Stimulated activated CD4-positive, alpha-beta T cell treated with anti-CD3 and anti-CD28 coated beads, Interleukin-12 subunit alpha, Interleukin-12 subunit beta, amount 100 ng/mL, for 4 hours (primary cell): ENCODE results near the gene SCO2.
A peak's percentile ranks its signal among the peaks of the same experiment; 100 is the strongest.
"Not testable (repeated sequence)": the region's sequence is repeated elsewhere in the genome, so short reads cannot be mapped to it uniquely, and the experiment has no call there.

Experiments
- DNase-seq: peaks from one replicate; pipeline ENCODE4 v3.0.0-alpha.2; 2020

Gene SCO2

DNA sequence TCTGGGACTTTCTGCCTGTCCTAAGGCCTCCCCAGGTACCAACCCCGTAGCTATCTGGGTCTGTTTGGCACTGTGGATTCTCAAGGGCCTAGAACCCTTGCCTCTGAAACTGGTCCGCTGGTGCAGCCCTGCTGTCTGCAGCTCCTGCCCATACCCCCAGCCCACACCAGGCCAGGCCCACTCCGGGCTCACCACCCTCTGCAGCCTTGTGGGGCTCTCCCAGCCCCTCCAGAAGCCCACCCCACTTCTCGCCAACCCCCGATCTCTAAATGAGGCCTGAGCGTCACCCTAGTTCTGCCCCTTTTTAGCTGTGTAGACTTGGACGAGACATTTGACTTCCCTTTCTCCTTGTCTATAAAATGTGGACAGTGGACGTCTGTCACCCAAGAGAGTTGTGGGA lies 25.0 kb upstream of the SCO2 start:
- DNase-seq = no peak

- no peak for DNase-seq
Measured at GRCh38 chr22:50548921-50549790, 23.8 kb upstream of the SCO2 start.

- DNase-seq = peak; percentile 58
Measured at GRCh38 chr22:50548040-50548920, 22.9 kb upstream of the SCO2 start.

DNA sequence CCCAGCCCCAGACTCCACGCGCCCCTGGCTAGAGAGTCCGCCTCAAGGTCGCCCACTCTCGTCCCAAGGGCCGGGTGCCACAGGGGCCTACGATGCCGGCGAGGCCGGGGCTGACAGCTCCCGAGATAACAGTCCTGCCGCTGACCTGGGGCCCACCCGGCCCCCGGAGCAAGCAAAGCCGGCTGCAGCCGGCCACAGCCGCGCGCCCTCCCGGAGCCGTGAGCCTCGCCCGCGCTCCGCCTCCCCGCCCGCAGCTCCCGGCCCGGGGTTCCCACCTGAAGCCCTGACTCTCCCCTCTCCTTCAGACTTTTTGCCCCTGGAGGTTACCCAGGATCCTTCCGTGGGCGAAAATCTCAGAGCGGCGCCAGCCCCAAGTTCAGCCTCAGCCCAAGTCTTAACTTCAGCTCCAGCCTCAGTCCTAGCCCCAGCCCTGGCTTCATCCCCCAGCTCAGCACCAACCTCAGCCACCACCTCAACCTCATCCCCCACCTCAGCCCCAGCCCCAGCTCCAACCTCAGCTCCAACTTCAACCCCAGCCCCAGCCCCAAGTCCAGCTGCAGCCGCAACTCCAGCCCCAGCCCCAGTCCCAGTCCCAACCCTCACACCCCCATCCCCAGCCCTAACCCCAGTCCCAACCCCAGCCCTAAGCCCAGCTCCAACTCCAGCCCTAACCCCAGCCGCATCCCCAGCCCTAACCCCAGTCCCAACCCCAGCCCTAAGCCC lies 22.0 kb upstream of the SCO2 start:
- no peak for DNase-seq

DNA sequence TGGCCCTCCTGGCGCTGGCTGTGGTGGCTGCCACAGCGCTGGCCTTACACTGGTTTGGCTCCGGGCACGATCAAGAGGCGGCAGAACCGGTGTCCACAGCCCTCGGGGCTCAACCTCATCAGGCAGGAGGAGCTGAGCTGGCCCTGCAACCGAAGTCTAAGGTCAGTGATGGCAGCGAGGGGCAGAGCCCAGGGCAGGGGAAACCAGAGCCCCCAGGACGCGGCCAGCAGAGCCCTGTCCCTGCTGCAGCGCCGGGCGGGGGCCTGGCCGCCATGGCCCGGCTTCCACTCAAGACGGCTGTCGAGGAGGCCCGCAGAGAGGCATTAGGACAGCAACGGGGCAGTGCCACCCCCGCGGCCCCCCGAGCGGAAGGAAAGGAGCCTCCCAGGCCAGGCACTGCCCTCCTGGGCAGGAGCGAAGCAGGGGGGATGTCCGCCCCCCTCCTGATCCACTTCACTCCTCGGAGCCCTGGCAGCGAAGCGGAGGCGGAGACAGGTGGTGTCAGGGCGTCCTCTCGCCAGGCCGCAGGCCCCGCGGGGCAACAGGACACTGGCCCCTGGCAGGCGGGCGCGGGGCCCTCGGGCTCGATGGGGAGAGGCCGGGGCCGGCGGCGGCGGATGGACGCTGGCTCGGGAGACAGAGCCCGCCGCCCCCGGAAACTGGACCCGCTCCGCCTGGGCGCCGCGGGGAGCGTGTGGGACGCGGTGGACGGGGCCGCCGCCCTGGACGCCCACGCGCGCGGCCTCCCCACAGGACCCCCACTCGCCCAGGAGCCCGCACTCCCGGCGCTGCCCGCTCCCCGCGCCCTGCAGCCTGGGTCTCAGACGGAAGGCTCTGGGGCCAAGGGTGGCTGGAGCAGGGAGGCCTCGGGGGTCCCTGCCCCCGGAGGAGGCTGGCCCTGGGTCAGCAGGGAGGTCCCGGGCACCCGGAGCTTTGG lies 21.2 kb upstream of the SCO2 start:
- no peak for DNase-seq

- DNase-seq = no peak
Measured at GRCh38 chr22:50545522-50546325, 20.3 kb upstream of the SCO2 start, which contains the start of gene KLHDC7B. TSS of gene KLHDC7B (plus strand) at chr22:50545899. CDS start at chr22:50546244, 345 bp downstream.

DNA sequence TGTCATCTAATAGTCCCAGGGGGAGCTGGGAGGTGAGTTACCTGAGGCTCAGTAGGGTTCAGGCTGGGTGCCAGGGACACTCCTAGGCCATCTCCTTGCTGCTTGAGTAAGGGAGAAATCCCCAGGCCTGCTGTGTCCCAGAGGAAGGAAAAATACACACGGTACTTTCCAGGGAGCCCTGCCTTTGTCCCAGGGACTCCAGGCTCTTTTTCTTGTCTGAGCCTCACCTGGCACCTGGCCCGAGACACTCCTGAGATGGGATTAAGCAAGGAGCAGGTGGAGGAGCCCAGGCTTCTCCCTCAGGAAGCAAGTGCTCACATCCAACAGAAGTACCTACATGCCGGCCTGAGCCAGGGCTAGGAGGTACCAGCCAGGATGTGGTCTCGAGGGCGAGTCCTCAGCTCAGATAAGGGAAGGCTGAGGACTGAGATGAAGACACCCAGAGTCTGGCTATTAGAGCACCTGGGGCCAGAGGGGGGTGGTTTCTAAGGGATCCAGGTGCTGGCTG lies 19.4 kb upstream of the SCO2 start:
- DNase-seq = no peak

DNA sequence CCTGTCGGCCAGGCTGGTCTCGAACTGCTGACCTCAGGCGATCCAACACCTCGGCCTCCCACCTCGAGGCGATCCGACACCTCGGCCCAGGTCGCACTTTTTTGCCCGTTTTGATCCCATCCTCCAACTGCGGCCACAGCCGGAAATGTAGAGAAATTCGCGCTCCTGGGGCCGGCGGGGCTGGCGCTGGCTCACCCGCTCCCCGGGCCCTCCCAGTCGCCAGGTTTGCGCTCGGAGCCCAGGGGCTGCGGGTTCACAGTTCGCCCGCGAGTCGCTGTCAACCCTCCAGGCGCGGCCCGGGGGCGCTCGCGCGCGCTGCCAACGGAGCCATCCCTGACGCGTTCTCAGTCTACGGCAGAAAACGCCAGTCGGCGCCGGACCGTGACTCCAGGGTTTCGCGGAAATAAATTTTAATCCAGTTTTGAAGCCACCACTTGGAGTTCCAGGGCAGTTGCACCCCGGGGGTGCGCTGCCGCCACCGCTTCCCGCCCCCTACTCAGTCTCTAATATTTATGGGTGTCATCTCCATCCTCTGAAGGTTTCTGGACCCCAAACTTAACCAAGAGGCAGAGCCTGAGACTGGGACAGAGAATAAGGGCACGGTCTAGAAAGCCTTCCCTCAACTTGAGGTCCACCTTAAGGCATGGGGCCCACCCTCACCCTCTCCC lies 18.8 kb upstream of the SCO2 start:
- DNase-seq = peak; percentile 83

GRCh38 chr22:50542416-50542927 lies 17.1 kb upstream of the SCO2 start:
- no peak for DNase-seq

GRCh38 chr22:50541667-50542026 lies 16.2 kb upstream of the SCO2 start:
- not testable (repeated sequence) for DNase-seq

DNA sequence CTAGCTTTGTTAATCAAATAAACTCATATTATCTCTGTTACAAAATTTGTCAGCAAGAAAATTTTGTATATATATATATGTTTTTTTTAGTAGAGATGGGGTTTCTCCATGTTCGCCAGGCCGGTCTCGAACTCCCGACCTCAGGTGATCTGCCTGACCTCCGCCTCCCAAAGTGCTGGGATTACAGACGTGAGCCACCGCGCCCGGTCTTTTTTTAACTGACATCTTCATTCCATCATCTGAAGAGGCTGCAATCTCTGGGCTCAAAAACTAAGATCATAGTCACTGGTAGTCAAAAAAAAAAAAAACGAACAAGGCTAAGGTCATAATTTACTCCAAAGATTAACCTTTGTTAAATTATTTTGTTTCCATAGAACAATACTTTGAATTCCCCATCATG lies 15.0 kb upstream of the SCO2 start:
- DNase-seq = no peak

- DNase-seq = no peak
Measured at GRCh38 chr22:50537765-50538164, 12.4 kb upstream of the SCO2 start.

- no peak for DNase-seq
Measured at GRCh38 chr22:50536226-50536625, 10.8 kb upstream of the SCO2 start.

DNA sequence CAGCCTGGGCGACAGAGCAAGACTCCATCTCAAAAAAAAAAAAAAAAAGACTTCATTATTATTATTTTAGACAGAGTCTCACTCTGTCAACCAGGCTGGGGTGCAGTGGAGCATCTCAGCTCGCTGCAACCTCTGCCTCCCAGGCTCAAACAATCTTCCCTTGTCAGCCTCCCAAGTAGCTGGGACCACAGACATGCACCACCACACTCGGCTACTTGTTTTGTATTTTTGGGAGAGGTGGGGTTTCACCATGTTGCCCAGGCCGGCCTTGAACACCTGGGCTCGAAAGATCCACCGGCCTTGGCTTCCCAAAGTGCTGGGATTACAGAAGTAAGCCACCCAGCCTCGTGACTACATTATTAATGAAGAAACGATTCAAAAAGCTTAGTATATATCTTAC lies 9.7 kb upstream of the SCO2 start:
- DNase-seq = no peak

DNA sequence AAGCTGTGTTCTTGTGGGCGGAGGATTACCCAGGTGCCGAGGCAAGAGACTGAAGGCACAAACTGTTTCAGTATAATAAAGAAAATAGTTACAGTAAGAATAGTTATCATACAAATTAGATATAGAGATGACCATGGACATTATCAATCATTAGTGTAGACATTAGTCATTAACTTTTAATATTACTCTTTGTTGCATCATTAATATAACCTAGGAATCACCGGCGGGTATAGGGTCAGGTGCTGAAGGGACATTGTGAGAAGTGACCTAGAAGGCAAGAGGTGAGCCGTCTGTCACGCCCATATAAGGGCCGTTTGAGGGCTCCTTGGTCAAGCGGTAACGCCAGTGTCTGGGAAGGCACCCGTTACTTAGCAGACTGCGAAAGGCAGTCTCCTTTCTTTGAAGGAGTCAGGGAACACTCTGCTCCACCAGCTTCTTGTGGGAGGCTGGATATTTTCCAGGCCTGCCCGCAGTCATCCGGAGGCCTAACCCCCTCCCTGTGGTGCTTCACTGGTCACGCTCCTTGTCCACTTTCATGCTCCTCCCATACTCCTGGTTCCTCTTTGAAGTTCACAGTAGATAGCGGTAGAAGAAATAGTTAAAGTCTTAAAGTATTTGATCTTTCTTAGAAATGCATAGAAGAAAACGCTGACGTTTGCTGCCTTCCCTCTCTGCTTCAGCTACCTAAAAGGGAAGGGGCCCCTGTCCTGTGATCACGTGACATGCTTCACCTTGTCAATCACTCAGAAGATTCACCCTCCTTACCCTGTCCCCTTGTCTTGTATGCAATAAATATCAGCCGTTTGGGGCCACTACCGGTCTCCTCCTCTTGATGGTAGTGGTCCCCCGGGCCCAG lies 8.7 kb upstream of the SCO2 start:
- not testable (repeated sequence) for DNase-seq

GRCh38 chr22:50532824-50533796 lies 7.7 kb upstream of the SCO2 start:
- DNase-seq = no peak

GRCh38 chr22:50531962-50532674 lies 6.7 kb upstream of the SCO2 start:
- DNase-seq = no peak
